Fibroblast of skin of abdomen (primary cell): ENCODE results near the gene DNMT3L.
"Not testable (repeated sequence)": the region's sequence is repeated elsewhere in the genome, so short reads cannot be mapped to it uniquely, and the experiment has no call there.

Source experiments
- DNase-seq: peaks from one replicate; pipeline ENCODE4 v3.0.0-alpha.2; 2013

DNMT3L gene

GRCh38 chr21:44294391-44295162 lies 32.9 kb upstream of the DNMT3L start:
- DNase-seq: peak; percentile 14

- DNase-seq: no peak
These were observed 32.0 kb upstream of the DNMT3L start for GRCh38 chr21:44293551-44294231.

DNA sequence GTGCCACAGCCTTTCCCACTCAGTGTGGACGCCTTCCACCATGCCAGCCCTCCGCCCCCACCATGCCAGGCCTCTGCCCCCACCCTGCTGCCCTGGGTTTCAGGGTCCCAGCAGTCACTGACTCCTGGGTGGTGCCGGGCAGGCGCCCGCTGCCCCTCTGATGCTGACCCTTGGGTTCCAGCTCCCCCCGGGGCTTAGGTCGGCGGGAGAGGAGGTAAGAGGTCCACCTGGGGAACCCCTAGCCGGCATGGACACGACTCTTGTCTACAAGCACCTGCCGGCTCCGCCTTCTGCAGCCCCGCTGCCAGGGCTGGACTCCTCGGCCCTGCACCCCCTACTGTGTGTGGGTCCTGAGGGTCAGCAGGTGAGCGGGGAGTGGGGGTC lies 31.1 kb upstream of the DNMT3L start:
- DNase-seq: no peak

DNA sequence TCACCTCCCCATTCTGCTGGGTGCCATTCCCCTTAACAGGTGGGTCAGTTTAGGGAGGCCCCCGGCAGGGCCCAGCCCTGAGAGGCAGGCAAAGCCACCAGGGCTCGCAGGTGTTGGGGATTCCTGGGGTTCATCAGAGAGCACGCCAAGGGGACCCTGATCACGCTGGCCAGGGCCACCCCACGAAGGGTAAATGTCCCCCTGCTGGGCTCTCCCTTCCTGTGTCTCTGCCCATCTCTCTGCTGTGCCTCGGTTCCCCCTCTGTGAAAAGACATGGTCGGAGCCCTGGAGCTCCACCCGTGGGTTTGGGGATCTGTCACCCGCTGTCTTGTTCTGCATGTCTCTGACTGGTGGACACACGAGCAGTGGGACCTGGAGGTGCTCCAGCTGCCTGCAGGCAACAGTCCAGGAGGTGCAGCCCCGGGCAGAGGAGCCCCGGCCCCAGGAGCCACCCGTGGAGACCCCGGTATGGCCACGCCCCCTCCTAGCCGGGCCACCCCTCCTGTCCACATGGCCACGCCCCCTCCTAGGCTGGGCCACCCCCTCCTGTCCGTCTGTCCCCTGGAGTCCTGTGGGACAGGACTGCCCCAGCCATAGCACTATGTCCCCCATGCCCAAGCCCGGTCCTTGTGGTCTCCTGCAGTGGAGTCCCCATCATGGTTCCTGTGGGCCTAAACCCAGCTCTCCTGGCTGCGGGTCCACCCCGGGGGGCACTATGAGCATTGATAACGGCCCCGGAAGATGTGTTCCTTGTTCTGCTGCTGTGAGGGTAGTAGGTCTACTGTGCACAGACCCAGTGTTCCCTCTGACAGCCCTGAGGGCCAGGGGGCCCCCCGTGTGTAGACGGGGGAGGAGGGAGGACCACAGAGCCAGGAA lies 30.5 kb upstream of the DNMT3L start:
- no peak for DNase-seq

GRCh38 chr21:44291078-44291935 lies 29.6 kb upstream of the DNMT3L start:
- DNase-seq: no peak

GRCh38 chr21:44290327-44291077 lies 28.8 kb upstream of the DNMT3L start:
- DNase-seq: no peak

DNA sequence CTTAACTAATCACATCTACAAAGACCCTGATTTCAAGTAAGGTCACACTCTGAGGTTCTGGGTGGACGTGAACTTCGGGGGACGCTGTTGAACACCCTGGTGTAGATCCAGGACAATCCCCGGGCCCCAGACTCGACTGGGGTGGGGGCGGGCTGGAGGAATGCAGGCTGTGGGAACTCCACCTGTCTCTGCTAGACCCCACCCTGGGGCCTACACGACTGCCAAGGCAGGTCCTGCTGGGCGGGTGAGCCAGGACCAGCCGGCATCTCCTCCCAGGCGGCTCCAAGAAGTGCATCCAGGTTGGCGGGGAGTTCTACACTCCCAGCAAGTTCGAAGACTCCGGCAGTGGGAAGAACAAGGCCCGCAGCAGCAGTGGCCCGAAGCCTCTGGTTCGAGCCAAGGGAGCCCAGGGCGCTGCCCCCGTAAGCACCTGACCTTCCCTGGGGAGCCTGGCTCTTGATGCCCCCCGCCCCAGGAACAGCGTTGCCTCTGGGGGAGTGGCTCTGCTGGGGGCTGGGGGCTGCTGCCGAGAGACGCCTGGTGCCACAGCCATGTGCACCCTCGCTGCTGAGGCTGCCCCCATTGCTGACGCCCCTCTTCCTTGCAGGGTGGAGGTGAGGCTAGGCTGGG lies 27.8 kb upstream of the DNMT3L start:
- DNase-seq: no peak

GRCh38 chr21:44288251-44289110 lies 26.8 kb upstream of the DNMT3L start:
- no peak for DNase-seq

DNA sequence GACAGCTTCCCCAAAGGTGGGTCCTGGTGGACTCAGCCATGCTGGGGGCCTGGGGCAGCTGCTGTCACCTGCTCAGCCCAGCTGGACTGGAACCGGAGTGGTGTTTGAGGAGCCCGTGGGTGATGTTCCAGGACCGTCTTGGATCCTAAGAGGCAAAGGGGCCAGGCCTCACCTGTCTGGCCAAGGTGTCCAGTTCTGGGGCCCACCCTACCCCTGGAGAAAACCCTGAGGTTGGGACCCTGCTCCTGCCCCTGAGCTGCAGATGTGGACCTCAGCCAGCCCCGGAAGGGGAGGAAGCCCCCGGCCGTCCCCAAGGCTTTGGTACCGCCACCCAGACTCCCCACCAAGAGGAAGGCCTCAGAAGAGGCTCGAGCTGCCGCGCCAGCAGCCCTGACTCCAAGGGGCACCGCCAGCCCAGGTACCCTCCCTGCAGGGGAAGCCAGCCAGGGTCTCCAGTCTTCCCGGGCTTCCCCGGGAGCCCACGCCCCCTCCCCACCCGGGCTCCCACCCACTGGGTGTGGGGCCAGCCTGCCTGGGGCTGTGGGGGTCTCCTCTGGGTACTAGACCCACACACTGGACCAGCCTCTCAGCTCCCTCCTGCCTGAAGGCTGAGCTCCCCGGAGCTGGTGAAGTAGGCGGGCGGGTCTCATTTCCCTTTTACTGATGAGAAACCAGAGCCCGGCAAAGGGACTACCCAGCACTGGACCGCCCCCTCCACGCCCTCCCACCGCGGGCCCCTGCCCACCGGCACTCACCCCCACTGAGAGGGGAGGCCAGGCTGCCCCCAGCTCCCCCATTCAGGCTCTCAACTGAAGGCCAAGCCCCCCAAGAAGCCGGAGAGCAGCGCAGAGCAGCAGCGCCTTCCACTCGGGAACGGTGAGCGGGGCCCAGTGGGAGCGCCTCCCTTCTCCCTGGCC lies 25.3 kb upstream of the DNMT3L start:
- no peak for DNase-seq

GRCh38 chr21:44286086-44286715 lies 24.5 kb upstream of the DNMT3L start:
- DNase-seq: no peak

DNA sequence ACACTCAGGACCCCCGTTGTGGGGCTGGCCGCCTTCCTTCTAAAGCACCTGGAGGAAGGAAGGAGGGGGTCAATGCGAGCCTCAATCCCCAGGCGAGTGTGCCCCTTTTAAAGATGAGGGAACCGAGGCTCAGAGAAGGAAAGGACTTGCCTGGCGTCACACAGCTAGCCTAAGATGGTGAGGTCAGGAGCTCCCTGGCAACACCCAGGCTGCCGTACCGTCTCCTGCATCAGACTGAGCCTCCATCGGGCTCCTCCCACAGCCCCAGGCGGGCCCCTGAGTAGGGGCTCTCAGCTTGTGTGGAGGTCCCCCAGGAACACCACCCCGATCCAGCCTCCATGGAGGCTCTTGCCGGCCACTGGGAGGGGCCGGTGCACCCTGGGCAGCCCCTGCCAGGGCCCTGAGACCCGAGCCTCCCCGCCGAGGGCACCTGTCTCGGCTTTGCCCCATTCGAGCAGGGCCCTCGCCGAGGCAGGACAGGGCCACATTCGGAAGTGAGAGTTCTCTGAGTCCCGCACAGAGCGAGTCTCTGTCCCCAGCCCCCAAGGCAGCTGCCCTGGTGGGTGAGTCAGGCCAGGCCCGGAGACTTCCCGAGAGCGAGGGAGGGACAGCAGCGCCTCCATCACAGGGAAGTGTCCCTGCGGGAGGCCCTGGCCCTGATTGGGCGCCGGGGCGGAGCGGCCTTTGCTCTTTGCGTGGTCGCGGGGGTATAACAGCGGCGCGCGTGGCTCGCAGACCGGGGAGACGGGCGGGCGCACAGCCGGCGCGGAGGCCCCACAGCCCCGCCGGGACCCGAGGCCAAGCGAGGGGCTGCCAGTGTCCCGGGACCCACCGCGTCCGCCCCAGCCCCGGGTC lies 23.7 kb upstream of the DNMT3L start, which contains the start of gene AIRE:
Gene AIRE, plus strand, starts transcription at position 739 of the 855 bp plus-strand sequence. CDS start 131 bp downstream, outside the sequence.
- peak; percentile 26 for DNase-seq

DNA sequence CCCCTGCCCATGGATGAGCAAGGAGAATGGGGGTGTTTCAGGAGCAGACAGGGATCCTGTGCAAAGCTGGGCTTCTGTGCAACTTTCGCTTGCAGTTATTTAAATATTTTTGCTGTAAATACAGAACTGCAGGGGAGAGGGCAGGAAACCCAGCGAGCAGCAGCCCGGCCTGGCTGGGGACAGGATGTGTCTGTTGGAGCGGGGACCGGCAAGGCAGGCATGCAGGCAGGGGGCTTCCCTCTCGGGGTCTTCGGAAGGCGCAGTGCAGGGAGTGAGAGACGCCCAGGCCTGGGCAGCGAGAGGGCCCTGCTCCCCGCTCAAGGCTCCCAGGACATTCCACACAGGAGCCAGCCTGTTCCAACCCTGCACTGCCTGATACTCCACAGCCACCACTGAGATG lies 22.3 kb upstream of the DNMT3L start:
- DNase-seq: no peak

GRCh38 chr21:44283211-44283785 lies 21.6 kb upstream of the DNMT3L start:
- not testable (repeated sequence) for DNase-seq

GRCh38 chr21:44282370-44282769 lies 20.7 kb upstream of the DNMT3L start:
- no peak for DNase-seq

DNA sequence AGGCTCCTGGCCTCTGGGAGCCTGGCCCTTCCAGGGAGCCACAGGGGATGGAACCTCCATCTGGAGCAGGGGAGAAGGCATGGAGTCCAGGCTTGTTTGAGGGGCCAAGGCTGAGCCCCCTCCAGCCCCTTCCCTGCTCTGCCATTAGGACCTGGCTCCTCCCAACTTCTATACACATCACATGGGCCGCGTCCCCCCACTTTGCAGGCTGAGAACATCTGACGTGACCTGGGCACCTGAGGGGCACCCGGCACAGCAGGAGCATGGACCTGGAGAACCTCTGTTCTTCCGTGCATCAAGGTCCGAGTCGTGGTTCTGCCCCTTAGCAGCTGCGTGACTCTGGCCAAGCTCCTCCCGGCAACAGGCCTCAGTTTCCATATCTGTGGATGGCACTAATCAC lies 20.1 kb upstream of the DNMT3L start:
- DNase-seq: no peak

- DNase-seq: no peak
These were observed 17.9 kb upstream of the DNMT3L start for GRCh38 chr21:44279354-44280260.
